Fibroblast of skin of abdomen (primary cell): ENCODE results near the gene TMEM52.

Source experiments
- DNase-seq: peaks from one replicate; pipeline ENCODE4 v3.0.0-alpha.2; 2013

The TMEM52 gene

DNA sequence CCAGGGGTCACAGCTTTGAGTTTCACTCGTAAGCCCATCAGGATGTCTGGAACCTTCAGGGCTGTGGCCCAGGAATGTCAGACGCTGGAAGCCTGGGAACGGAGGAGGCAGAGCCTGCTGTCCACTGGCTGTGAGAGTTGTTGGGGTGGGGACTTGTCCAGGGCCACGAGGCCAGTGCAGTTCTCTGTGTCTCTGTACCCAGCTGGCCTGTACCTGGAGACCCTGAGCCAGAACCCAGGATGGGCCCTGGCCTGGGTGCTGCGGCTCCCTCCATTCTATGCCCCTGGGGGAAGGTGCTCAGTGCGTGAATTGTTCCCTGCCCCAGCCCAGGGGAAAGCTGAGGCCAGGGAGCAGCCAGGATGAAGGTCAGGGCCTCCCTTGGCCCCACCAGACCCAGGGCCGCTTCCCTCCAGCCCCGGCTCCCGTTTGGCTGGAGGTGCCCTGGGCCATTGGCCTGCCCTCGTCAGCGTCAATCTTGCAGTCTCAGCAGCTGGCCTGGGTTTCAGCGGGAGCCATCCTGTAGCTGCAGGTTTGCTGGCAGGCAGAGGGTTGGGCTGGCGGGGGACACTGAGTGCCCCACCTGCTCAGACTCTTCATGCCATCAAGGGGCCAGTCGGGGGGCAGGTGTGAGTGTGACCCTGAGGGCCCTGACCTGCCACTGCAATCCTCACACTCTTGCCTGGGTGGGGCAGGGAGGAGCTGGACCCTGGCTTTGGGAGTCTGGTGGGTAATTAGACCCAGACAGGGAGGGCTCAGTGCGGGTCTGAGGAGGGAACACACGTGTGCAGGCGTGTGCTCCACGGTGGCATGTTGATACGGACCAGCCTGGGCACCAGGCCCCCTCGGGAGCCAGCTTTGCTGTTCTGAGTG lies 4.7 kb downstream of the TMEM52 start:
- DNase-seq = no peak

- DNase-seq = no peak
Observed at GRCh38 chr1:1911350-1912041, 7.6 kb downstream of the TMEM52 start.

DNA sequence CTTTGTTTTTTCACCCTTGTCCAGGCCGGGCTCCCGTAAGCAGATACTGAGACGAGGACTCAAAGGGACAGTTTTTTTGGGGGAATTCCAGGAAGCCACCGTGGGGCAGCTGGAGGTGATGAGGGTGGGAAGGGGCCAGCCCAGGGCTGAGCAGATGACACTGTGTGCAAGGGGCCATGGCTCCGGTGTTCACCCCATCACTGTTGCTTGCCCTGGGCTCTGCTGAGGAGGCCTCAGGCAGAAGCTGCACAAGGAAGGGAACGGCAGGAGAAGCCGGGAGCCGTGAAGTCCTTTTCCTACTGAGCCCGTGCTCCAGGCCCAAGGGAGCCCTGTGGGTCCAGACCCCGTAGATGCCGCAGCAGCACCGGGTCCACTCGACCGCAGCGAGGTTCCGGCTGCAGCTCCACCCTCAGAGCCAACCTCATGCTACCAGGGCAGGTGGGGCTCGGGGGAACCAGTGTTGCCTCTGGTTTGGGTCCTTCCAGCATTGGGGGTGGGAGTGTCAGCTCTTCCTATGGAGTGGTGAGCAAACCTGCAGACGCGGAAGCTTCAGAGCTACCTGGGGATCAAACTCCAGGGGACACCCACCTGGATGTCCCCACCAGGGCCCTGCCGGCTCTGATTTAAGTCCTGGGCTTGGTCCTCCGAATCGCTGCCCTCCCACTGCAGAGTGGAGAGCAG lies 8.3 kb downstream of the TMEM52 start:
- DNase-seq = no peak

DNA sequence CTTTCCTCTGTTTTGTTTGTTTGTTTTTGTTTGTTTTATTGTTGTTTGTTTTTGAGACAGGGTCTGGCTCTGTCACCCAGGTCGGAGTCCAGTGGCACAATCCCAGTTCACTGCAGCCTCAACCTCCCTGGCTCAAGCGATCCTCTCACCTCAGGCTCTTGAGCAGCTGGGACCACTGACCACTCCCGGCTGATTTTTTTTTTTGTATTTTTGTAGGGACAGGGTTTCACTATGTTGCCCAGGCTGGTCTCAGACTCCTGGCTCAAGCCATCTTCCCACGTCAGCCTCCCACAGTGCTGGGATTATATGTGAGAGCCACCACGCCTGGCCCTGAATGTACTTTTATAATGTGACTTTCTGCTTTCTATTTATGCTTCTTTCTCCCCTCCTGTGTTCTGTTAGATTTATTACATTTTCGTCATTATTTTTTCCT lies 9.0 kb downstream of the TMEM52 start:
- DNase-seq = no peak

DNA sequence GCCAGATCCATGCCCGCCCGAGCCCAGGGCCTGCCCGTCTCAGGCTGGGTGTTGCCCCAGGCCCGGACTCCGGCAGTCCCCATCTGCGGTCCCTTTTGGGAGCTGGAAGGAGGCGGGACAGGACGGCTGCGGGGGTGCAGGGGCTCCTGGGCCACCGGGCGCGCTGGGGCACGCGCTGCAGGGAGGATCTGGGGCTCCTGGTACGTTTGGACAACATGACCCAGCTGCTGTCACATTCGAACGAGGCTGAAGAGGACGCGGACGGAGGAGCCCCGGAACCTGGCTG lies 10.6 kb downstream of the TMEM52 start:
- DNase-seq = no peak

- DNase-seq = peak; percentile 31
Observed at GRCh38 chr1:1907098-1907736, 11.9 kb downstream of the TMEM52 start.

DNA sequence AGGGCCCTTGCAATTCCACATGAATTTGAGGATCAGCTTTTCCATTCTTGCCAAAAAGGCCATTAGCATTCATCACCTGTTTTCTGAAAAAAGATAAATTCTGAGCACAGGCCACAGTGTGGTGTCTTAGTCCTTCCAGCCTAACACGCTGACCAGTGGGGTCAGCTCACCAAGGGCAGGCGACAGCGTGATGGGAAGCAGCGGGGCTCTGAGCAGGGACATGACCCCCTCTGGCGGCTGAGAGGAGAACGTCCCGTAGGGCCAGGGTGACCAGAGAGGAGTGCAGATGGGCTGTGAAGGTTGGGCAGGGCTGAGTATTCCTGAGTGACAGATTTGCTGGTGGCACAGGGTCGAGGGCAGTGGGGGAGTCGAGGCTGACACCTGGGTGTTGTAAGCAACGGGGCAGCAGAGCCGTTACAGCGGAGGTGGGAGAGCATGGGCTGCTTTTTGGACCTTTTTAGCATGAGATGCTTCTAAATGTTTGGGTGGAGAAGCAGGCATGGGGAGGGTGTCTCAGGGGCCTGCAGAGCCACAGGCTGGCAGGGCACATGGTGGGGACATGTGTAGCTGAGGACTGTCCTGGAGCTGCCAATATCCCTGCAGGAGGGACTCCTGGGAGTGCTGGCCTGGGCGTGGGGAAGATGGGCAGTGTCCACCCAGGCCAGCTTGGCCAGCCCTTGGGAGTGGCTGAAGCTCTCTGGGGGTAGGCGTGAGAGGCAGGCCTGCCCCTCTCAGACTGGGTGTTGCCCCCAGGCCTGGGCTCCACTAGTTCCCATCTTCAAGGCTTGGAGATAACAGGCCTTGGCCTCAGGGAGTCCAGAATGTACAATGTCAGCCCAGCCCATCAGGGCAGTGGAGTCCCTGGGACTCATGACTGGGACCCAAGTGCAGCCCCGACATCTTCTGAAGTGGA lies 12.6 kb downstream of the TMEM52 start:
- DNase-seq = peak; percentile 64

- no peak for DNase-seq
Observed at GRCh38 chr1:1903224-1903623, 15.9 kb downstream of the TMEM52 start.

DNA sequence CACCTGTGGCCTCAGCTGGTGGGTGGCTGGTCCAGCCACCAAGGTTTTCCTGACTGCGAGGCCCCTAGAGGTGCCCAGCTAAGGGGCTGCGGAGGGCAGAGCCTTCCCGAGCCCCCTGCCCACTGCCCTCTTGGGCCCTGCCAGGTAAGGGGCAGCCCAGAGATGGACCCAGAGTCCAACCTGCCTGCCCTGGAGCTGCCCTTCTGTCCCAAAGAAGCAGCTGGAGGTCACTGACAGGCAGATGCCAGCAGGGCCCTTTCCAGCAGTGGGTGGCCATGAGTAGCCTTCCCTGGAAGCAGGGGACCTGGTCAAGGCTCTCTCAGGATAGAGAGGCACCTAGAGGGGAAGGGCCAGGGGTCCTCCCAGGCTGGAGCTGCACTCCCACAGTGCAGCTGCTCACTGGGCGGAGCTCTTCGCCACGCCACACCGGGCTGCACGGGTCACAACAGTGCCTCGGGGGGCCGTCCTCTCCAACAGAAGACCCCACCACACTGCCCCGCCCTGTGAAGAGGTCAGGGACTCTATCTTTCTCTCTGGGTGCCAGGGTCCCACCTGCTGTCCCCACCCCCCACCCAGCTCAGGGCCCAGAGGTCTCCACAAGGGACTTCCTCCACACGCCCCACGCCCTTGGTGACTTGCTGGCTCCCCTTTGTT lies 17.3 kb downstream of the TMEM52 start:
- DNase-seq = no peak

DNA sequence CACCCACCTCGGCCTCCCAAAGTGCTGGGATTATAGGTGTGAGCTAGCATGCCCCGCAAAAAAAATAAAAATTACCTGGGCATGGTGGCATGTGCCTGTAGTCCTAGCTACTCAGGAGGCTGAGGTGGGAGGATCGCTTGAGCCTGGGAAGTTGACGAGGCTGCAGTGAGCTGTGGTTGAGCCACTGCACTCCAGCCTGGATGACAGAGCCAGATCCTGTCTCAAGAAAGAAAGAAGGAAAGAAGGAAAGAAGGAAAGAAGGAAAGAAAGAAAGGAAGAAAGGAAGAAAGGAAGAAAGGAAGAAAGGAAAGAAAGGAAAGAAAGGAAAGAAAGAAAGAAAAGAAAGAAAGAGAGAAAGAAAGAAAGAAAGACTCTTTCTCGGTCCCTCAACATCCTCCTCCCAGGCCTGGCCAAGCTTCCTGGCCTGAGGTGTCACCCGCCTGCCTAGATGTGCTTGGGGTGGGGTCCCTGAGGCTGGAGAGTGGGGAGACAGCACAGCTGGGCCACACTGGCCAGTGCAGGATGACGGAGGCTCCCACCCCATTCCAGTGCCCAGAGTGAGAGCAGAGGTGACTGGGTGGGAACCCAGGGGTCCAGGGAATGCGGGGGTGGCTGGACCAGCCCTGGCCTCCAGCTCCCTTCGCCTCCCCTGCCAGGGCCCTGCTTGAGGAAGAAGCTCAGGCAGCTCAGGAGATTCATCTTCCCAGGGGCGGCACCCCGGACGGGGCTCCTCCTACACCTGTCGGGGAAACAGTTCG lies 18.0 kb downstream of the TMEM52 start:
- no peak for DNase-seq

- DNase-seq = no peak
Observed at GRCh38 chr1:1899967-1900327, 19.1 kb downstream of the TMEM52 start.

GRCh38 chr1:1899266-1899966 lies 19.7 kb downstream of the TMEM52 start:
- DNase-seq = no peak

- no peak for DNase-seq
Observed at GRCh38 chr1:1898246-1898933, 20.7 kb downstream of the TMEM52 start.

GRCh38 chr1:1895456-1896336 lies 23.4 kb downstream of the TMEM52 start:
- no peak for DNase-seq

GRCh38 chr1:1895060-1895418 lies 24.0 kb downstream of the TMEM52 start:
- no peak for DNase-seq

- DNase-seq = no peak
Observed at GRCh38 chr1:1894354-1895059, 24.6 kb downstream of the TMEM52 start.

DNA sequence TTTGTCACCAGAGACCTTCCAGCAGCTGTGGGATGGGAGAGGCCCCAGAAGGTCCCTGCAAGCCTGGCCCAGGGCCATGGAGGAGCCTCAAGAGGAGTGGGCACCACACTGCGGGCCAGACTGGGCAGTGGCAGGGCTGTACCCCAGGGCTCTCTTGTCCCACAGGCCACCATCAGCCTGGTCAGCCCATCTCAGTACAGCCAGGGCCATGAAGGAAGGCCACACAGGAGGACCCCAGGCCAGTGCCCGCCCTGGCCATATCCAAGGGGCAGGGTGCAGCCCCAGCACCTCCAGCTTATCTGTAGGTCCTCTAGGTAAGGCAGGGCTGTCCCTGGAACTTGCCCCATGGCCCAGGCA lies 25.1 kb downstream of the TMEM52 start:
- no peak for DNase-seq
